Measurements from ENCODE around the gene SLC9A8. TPM values are rescaled to one million over a fixed set of nuclear protein-coding genes. Genes with fewer than 3 reads are reported as not detected.
"Not testable (repeated sequence)": the region's sequence is repeated elsewhere in the genome, so short reads cannot be mapped to it uniquely, and the experiment has no call there.

The SLC9A8 gene, protein sequence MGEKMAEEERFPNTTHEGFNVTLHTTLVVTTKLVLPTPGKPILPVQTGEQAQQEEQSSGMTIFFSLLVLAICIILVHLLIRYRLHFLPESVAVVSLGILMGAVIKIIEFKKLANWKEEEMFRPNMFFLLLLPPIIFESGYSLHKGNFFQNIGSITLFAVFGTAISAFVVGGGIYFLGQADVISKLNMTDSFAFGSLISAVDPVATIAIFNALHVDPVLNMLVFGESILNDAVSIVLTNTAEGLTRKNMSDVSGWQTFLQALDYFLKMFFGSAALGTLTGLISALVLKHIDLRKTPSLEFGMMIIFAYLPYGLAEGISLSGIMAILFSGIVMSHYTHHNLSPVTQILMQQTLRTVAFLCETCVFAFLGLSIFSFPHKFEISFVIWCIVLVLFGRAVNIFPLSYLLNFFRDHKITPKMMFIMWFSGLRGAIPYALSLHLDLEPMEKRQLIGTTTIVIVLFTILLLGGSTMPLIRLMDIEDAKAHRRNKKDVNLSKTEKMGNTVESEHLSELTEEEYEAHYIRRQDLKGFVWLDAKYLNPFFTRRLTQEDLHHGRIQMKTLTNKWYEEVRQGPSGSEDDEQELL
- 4.6 and 4.8 TPM in 2 replicates for total RNA-seq (2012; rRNA removed)

DNA sequence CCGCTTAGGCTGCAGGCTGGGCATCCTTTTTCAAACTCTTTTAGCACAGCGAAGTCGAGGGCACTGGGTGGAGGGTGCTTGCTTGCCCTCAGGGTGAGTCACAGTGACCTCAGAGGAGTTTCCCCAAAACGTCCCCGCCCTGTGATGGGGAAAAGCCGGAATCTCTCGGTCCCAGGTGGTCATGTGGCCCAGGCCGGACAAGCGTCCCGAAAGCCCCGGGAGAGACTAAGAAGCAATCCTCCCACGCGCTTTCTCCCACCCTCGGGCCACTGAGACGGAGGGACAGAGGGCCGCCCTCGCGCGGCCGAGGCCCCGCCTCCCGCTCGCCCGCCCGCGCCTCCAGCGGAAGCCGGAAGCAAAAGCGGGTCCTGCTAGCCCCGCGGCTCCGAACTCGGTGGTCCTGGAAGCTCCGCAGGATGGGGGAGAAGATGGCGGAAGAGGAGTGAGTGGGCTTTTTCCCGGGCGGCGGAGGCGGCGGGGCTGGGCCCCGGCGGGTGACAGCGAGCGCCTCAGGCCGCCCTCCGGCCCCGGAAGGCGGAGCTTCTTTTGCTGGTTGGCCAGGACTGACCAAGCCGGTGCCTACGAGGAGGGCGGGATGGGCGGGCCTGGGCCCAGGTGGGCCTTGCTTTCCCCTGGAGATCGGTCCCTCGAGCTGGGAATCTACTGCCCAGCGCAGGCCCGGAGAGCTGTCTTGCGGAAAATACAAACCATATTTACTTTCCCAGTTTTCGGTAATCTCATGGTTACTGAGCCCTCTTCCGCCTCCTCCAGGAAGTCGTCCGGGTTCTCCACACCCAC, at the start of gene SLC9A8:
SLC9A8 (plus strand) TSS at position 322 of the 798 bp plus-strand sequence; CDS start at position 417, 95 bp downstream.
- H3K4me2 ChIP-seq (ENCODE audit: low read length) = peak within 1 kb of the TSS; percentile 98
- peak within 1 kb of the TSS; percentile 94 for H3K4me3 ChIP-seq (ENCODE audit: low read length)
- no peaks in the 10 kb centered on the region for H3K27me3 ChIP-seq (ENCODE audit: control insufficient read depth, insufficient read depth, low read length)
- H3K9me3 ChIP-seq (replicated peaks; ENCODE audit: low read length) = no peaks in the 10 kb centered on the region
- peaks cover 22% of the 10 kb centered on the region for H3K4me1 ChIP-seq (ENCODE audit: control insufficient read depth, insufficient read depth, low read length)
- peak within 1 kb of the TSS; percentile 91 for H3K9ac ChIP-seq (ENCODE audit: low read depth, low read length)
- H3K36me3 ChIP-seq (ENCODE audit: insufficient read depth, low read length) = peaks cover 6% of the 10 kb centered on the region

DNA sequence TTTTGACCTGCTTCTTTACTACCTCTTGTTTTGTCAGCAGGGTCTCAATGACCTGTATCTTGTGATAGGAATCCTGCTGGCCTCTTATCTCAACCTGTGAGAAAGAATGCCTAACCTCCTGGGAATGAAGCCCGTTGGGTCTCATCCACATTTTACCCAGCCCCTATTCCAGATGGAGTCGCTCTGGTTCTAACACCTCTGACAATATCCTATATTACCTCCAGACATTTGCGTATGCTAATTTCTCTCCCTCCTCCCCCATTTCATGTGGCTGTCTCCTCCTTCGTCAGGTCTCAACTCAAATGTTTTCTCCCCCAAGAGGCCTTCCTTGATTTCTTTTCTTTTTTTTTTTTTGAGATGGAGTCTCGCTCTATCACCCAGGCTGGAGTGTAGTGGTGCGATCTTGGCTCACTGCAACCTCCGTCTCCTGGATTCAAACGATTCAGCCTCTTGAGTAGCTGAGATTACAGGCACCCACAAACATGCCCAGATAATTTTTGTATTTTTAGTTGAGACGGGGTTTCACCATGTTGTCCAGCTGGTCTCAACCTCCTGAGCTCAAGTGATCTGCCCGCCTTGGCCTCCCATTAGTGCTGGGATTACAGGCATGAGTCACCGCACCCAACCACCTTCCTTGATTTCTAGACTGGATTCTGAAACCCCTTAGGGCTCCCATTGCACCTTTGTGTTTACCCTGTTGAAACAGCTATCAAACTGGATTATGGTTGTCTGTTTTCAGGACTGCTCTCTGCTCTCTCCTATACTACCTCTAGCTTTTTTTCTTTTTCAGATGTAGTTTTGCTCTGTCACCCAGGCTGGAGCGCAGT, 49.5 kb upstream of the SLC9A8 start:
- Histone ChIP-seq H3K36me3 (ENCODE audit: insufficient read depth, low read length) (no peaks in the 10 kb centered on the region), H3K27me3 (ENCODE audit: control insufficient read depth, insufficient read depth, low read length) (peaks cover 6% of the 10 kb centered on the region), H3K4me2 (ENCODE audit: low read length) (no peak overlapping the region), H3K4me3 (ENCODE audit: low read length) (no peak overlapping the region), H3K9me3 (replicated peaks; ENCODE audit: low read length) (no peaks in the 10 kb centered on the region), H3K9ac (ENCODE audit: low read depth, low read length) (no peak overlapping the region), H3K4me1 (ENCODE audit: control insufficient read depth, insufficient read depth, low read length) (peaks cover 2% of the 10 kb centered on the region)

DNA sequence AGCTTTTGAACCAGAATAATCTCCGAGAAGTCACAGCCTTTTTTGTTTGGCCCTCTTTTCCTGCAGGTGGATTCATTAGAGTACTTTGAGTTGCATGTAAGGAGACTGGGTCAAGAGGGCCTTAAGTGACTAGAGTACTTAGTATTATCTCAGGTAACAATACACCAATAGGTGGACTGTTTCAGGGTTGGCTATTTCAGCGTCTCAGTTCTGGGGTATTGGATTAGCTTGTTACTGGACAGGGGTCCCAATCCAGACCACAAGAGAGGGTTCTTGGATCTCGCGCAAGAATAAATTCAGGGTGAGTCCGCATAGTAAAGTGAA, 47.3 kb upstream of the SLC9A8 start:
- H3K4me1 ChIP-seq (ENCODE audit: control insufficient read depth, insufficient read depth, low read length) = peaks cover 12% of the 10 kb centered on the region
- no peak overlapping the region for H3K9ac ChIP-seq (ENCODE audit: low read depth, low read length)
- H3K4me2 ChIP-seq (ENCODE audit: low read length) = no peak overlapping the region
- H3K36me3 ChIP-seq (ENCODE audit: insufficient read depth, low read length) = no peaks in the 10 kb centered on the region
- peaks cover 7% of the 10 kb centered on the region for H3K27me3 ChIP-seq (ENCODE audit: control insufficient read depth, insufficient read depth, low read length)
- no peak overlapping the region for H3K4me3 ChIP-seq (ENCODE audit: low read length)
- no peaks in the 10 kb centered on the region for H3K9me3 ChIP-seq (replicated peaks; ENCODE audit: low read length)

DNA sequence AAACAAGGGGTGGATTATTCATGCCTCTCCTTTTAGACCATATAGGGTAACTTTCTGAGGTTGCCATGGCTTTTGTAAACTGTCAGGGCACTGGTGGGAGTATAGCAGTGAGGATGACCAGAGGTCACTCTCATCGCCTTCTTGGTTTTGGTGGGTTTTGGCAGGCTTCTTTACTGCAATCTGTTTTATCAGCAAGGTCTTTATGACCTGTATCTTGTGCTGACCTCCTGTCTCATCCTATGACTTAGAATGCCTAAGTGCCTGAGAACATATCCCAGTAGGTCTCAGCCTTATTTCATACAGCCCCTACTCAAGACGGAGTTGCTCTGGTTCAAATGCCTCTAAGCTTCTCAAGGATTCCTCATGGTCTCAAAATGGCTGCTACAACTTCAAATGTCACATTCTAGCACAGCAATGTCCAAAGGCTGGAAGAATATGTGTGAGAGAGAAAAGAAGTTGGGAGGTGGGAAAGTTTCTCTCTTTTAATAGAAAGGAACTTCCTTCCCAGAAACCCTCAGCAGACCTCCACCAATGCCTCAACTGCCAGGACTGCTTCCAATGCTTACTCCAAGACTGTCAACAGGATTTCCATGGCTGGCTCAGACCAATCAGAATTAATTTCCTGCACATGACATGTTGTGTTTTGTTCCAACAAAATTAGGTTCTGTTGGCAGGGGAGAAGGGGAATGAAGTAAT, 46.6 kb upstream of the SLC9A8 start:
- Histone ChIP-seq H3K4me1 (ENCODE audit: control insufficient read depth, insufficient read depth, low read length) (peaks cover 12% of the 10 kb centered on the region), H3K27me3 (ENCODE audit: control insufficient read depth, insufficient read depth, low read length) (peaks cover 7% of the 10 kb centered on the region), H3K36me3 (ENCODE audit: insufficient read depth, low read length) (no peaks in the 10 kb centered on the region), H3K4me3 (ENCODE audit: low read length) (no peak overlapping the region), H3K9ac (ENCODE audit: low read depth, low read length) (no peak overlapping the region), H3K4me2 (ENCODE audit: low read length) (no peak overlapping the region), H3K9me3 (replicated peaks; ENCODE audit: low read length) (no peaks in the 10 kb centered on the region)

DNA sequence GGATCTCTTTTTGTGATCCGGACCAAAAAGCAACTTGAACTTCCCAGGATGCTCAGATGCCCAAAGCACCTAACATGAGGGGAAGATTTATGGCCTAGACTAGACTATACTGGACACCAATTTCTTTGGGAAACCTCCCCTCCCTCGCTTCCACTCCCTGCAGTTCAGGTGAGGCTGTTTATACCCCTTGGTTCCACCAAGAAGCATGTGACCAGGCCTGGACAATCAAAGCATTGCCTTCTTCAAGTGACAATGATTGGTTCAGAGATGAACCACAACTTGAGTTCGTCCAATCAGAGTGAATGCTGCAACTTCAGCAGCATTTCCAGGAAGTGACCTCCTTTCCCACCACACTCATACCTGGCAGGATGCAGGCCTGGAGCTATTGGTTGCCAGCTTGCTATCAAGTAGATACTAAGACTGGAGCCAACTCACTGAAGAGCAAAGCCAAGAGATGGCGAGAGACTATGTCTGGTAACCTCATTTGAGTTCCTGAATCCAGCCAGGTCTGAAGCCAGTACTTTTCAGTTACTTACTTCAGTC, 45.6 kb upstream of the SLC9A8 start:
- no peak overlapping the region for H3K9ac ChIP-seq (ENCODE audit: low read depth, low read length)
- no peak overlapping the region for H3K4me3 ChIP-seq (ENCODE audit: low read length)

DNA sequence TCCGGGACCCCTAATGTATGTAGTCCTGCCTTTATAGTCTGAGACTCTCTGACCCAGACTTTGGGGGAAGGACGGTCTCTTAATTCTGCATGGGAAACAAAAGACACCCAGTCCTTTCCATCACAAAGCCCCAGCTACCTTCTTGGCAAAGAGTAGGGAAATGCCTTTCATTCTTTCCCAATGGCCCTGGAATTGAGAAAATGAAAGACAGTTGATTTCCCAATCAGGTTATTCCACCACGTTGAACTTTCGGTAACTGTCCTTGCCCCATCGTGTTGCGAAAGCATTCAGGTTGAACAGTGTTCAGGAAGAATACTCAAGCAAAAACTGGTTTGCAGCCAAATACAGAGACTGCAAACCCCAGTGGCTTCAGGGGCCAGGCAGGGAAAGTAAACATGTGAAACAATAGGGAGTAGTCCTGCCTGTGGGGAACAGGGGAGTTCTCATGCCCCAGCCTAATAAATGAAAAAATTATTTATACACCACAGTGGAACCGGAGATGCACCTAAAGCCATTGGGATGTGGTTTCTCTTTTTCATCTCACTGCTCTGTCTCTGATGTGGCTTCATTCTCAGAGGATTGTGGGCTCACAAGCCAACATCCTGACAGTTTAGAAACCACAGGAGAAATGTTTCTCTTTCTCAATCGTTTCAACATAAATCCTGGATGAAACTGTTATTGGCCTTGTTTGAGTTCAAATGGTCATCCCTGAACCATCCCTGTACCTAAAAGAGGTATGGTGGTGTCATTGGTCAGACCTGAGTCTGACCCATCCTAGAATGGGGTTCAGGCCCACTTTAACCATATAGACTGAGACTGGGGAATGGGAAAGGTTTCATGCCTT, 44.2 kb upstream of the SLC9A8 start:
- no peaks in the 10 kb centered on the region for H3K36me3 ChIP-seq (ENCODE audit: insufficient read depth, low read length)
- H3K9ac ChIP-seq (ENCODE audit: low read depth, low read length) = no peak overlapping the region
- H3K4me3 ChIP-seq (ENCODE audit: low read length) = no peak overlapping the region
- peaks cover 7% of the 10 kb centered on the region for H3K27me3 ChIP-seq (ENCODE audit: control insufficient read depth, insufficient read depth, low read length)
- H3K9me3 ChIP-seq (replicated peaks; ENCODE audit: low read length) = no peaks in the 10 kb centered on the region
- peaks cover 19% of the 10 kb centered on the region for H3K4me1 ChIP-seq (ENCODE audit: control insufficient read depth, insufficient read depth, low read length)
- H3K4me2 ChIP-seq (ENCODE audit: low read length) = peak overlapping the region; percentile 55

More for the DNA sequence above, 45.6 kb upstream of the SLC9A8 start:
- peaks cover 7% of the 10 kb centered on the region for H3K27me3 ChIP-seq (ENCODE audit: control insufficient read depth, insufficient read depth, low read length)
- H3K36me3 ChIP-seq (ENCODE audit: insufficient read depth, low read length) = no peaks in the 10 kb centered on the region
- H3K4me2 ChIP-seq (ENCODE audit: low read length) = no peak overlapping the region
- peaks cover 13% of the 10 kb centered on the region for H3K4me1 ChIP-seq (ENCODE audit: control insufficient read depth, insufficient read depth, low read length)
- no peaks in the 10 kb centered on the region for H3K9me3 ChIP-seq (replicated peaks; ENCODE audit: low read length)

DNA sequence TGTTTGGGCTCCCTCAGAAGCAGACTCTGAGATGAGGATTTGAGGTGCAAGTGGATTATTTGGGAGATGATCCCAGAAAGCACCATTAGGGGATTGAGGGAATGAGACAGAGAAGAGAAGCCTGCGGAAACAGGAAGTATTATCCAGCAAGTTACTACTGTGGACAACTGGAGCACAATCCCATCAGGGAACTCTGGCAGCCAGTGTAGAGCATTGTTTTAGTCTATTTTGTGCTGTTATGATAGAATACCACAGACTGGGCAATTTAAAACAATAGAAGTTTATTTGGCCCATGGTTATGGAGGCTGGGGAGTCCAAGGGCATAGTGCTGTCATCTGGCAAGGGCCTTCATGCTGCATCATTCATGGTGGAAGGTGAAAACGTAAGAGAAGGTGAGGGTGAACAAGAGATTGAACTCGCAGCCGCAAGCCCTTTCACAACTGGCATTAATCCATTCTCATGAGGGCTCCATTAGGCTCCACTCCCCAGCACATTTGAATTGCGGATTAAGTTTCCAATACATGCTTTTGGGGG, 43.5 kb upstream of the SLC9A8 start:
- Histone ChIP-seq H3K9ac (ENCODE audit: low read depth, low read length) (no peak overlapping the region), H3K4me1 (ENCODE audit: control insufficient read depth, insufficient read depth, low read length) (peaks cover 19% of the 10 kb centered on the region)

DNA sequence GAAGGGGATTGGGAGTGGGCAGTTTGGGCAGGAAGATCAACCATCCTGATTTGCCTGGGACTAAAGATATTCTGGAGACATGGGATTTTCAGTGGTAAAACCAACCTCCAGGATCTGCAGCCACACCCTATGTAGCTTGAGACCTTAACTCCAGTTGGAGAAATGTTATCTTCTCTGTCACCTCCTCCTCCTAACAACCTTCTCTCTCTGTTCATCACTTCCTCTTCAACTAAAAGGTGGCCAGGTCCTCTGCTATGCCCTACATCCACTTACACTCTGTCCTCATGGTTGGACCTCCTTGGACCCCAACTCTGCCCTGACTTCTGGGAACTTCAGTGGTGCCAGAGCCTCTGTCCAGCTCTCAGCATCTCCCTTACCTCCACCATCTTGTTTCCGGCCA, 42.0 kb upstream of the SLC9A8 start:
- Histone ChIP-seq H3K36me3 (ENCODE audit: insufficient read depth, low read length) (no peaks in the 10 kb centered on the region), H3K27me3 (ENCODE audit: control insufficient read depth, insufficient read depth, low read length) (peaks cover 7% of the 10 kb centered on the region), H3K9ac (ENCODE audit: low read depth, low read length) (no peak overlapping the region), H3K4me2 (ENCODE audit: low read length) (no peak overlapping the region), H3K4me1 (ENCODE audit: control insufficient read depth, insufficient read depth, low read length) (peaks cover 28% of the 10 kb centered on the region), H3K4me3 (ENCODE audit: low read length) (no peak overlapping the region), H3K9me3 (replicated peaks; ENCODE audit: low read length) (no peaks in the 10 kb centered on the region)

More for the DNA sequence above, 43.5 kb upstream of the SLC9A8 start:
- no peak overlapping the region for H3K4me3 ChIP-seq (ENCODE audit: low read length)
- H3K27me3 ChIP-seq (ENCODE audit: control insufficient read depth, insufficient read depth, low read length) = peaks cover 7% of the 10 kb centered on the region
- no peaks in the 10 kb centered on the region for H3K9me3 ChIP-seq (replicated peaks; ENCODE audit: low read length)
- no peaks in the 10 kb centered on the region for H3K36me3 ChIP-seq (ENCODE audit: insufficient read depth, low read length)
- H3K4me2 ChIP-seq (ENCODE audit: low read length) = no peak overlapping the region

DNA sequence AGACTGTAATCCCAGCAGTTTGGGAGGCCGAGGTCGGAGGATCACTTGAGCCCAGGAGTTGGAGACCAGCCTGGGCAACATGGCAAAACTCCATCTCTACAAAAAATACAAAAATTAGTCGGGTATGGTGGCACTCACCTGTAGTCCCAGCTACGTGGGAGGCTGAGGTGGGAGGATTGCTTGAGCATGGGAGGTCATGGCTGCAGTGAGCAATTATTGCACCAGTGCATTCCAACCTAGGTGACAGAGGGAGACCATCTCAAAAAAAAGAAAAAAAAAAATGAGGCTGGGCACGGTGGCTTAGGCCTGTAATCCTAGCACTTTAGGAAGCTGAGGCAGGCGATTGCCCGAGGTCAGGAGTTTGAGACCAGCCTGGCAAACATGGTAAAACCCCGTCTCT, 38.4 kb upstream of the SLC9A8 start:
- peaks cover 23% of the 10 kb centered on the region for H3K4me1 ChIP-seq (ENCODE audit: control insufficient read depth, insufficient read depth, low read length)
- not testable (repeated sequence) for H3K4me3 ChIP-seq (ENCODE audit: low read length); H3K9me3 ChIP-seq (replicated peaks; ENCODE audit: low read length); H3K4me2 ChIP-seq (ENCODE audit: low read length); H3K9ac ChIP-seq (ENCODE audit: low read depth, low read length); H3K36me3 ChIP-seq (ENCODE audit: insufficient read depth, low read length); H3K27me3 ChIP-seq (ENCODE audit: control insufficient read depth, insufficient read depth, low read length)
